ENCODE measurements around the gene RGS7. TPM values are rescaled to one million over a fixed set of nuclear protein-coding genes. Genes with fewer than 3 reads are reported as not detected.

The RGS7 gene
- total and polyA plus RNA-seq, 10 of the 15 experiments (the other 5 are each of a cell fraction or from before 2014, with no cell fraction given): not detected

DNA sequence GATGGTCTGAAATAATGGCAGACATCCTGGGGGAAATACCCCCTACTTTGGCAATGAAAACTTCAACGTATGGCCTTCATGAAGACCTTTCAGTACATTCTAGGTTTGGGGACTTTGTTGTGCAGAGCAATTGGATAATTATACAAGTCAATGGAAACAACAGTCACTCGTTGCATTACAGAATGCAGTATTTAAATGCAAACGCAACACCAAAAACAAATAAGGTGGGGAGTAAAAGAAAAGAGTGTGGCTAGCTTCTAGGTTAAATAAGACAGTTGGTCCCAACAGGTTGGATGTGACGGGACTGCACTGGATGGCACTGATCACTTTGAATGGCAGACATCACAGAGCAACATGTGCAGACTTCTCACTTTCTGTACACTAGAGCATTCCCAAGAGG lies 386.8 kb downstream of the RGS7 start:
- in situ Hi-C loops (cut with MboI): no loop called here
- no peak overlapping the region for H3K9ac ChIP-seq (ENCODE audit: control insufficient read depth, insufficient read depth, low read length)
- no peaks in the 10 kb centered on the region for H4K20me1 ChIP-seq (ENCODE audit: control insufficient read depth, insufficient read depth)
- BruUV-seq (replicated peaks): no TSS peak
- 23% methylated on average over 4 of the region's 4 CpGs for WGBS (ENCODE audit: insufficient coverage, insufficient replicate concordance, low lambda C conversion rate, missing lambda C conversion rate)
- CTCF ChIA-PET: no interaction called here
- SMC1A ChIA-PET (ENCODE audit: uncharacterized antibody, unreplicated experiment): interaction anchor here (1.0 kb wide), 1 partner anchor 9 kb away, joined by 3 read pairs; no protein-coding TSS in a partner anchor
- no peaks in the 10 kb centered on the region for H3K79me2 ChIP-seq (ENCODE audit: control insufficient read depth, insufficient read depth, low read length)
- no peak for DNase-seq (ENCODE audit: low read depth, low spot score)
- RAD21 ChIA-PET (ENCODE audit: unreplicated experiment): no interaction called here
- TF ChIP-seq ZNF274 (IDR thresholded peaks at IDR 0.05; ENCODE audit: insufficient read depth, insufficient read length): no peak
- no peak for TF ChIP-seq WRNIP1 (IDR thresholded peaks at IDR 0.05; ENCODE audit: borderline replicate concordance, low read depth, low read length)
- no peak for TF ChIP-seq SMC3 (IDR thresholded peaks at IDR 0.05; ENCODE audit: borderline replicate concordance, low read length)
- no peak overlapping the region for H2AFZ ChIP-seq (ENCODE audit: control insufficient read depth, low read depth, low read length)
- intact Hi-C loops (cut with micrococcal nuclease; ENCODE audit: unreplicated experiment): no loop called here
- H3K4me3 ChIP-seq: no peak overlapping the region
- no peaks in the 10 kb centered on the region for H3K4me1 ChIP-seq (ENCODE audit: control insufficient read depth, insufficient read depth, low read length)
- no peak overlapping the region for H3K4me2 ChIP-seq (ENCODE audit: control insufficient read depth, insufficient read depth)
- no peak for ATAC-seq
- no peaks in the 10 kb centered on the region for H3K36me3 ChIP-seq (ENCODE audit: control insufficient read depth in 2 of 2, insufficient read depth in 2 of 2, low read length in 1 of 2)
- no peaks in the 10 kb centered on the region for H3K27me3 ChIP-seq (replicated peaks in 1 of 2; ENCODE audit: control insufficient read depth in 2 of 2, insufficient read depth in 2 of 2, low read length in 1 of 2)
- no peak for FAIRE-seq
- POLR2A ChIA-PET: no interaction called here
- no peaks in the 10 kb centered on the region for H3K9me3 ChIP-seq (replicated peaks; ENCODE audit: control insufficient read depth, insufficient read depth, low read length)
- H3K27ac ChIP-seq (ENCODE audit: control insufficient read depth, insufficient read depth): no peak overlapping the region

DNA sequence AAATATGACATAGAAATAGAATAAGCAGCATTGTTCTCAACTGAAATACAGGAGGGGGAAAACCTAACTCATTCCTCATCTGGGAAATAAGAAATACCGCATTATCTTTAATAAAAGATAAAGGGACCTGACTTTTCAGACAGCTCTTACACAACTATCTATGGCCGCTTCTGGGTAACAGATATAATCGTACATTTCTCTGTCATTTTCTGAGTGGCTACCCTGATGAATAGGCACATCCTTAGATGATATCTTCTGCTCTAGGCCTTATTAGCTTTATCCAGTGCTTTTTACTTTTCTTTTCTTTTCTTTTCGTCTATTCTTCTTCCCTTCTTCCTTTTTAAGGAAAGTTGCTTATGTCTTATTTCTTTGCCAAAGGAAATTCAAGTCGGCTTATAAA lies 388.1 kb downstream of the RGS7 start:
- no peak for FAIRE-seq
- DNase-seq (ENCODE audit: low read depth, low spot score): no peak
- POLR2A ChIA-PET: no interaction called here
- RAD21 ChIA-PET (ENCODE audit: unreplicated experiment): no interaction called here
- H3K79me2 ChIP-seq (ENCODE audit: control insufficient read depth, insufficient read depth, low read length): no peaks in the 10 kb centered on the region
- no peaks in the 10 kb centered on the region for H3K9me3 ChIP-seq (replicated peaks; ENCODE audit: control insufficient read depth, insufficient read depth, low read length)
- no peaks in the 10 kb centered on the region for H4K20me1 ChIP-seq (ENCODE audit: control insufficient read depth, insufficient read depth)
- no peak overlapping the region for H3K9ac ChIP-seq (ENCODE audit: control insufficient read depth, insufficient read depth, low read length)
- no peaks in the 10 kb centered on the region for H3K36me3 ChIP-seq (ENCODE audit: control insufficient read depth in 2 of 2, insufficient read depth in 2 of 2, low read length in 1 of 2)
- WGBS (ENCODE audit: insufficient coverage, insufficient replicate concordance, low lambda C conversion rate, missing lambda C conversion rate): 17% methylated on average over 5 of the region's 5 CpGs
- CTCF ChIA-PET: interaction anchor here (1.1 kb wide), 1 partner anchor 19 kb away, joined by 3 read pairs; no protein-coding TSS in a partner anchor
- no peak for ATAC-seq
- H2AFZ ChIP-seq (ENCODE audit: control insufficient read depth, low read depth, low read length): no peak overlapping the region
- in situ Hi-C loops (cut with MboI): no loop called here
- TF ChIP-seq NBN (IDR thresholded peaks at IDR 0.05): no peak
- TF ChIP-seq, protein P1, sequence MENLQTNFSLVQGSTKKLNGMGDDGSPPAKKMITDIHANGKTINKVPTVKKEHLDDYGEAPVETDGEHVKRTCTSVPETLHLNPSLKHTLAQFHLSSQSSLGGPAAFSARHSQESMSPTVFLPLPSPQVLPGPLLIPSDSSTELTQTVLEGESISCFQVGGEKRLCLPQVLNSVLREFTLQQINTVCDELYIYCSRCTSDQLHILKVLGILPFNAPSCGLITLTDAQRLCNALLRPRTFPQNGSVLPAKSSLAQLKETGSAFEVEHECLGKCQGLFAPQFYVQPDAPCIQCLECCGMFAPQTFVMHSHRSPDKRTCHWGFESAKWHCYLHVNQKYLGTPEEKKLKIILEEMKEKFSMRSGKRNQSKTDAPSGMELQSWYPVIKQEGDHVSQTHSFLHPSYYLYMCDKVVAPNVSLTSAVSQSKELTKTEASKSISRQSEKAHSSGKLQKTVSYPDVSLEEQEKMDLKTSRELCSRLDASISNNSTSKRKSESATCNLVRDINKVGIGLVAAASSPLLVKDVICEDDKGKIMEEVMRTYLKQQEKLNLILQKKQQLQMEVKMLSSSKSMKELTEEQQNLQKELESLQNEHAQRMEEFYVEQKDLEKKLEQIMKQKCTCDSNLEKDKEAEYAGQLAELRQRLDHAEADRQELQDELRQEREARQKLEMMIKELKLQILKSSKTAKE (IDR thresholded peaks at IDR 0.05; ENCODE audit: low read depth, poor library complexity, severe bottlenecking): no peak
- no peak for TF ChIP-seq HDAC2 (IDR thresholded peaks at IDR 0.05)
- no peak for TF ChIP-seq MYC (IDR thresholded peaks at IDR 0.05; ENCODE audit: insufficient read depth, insufficient read length, insufficient replicate concordance, low read length, severe bottlenecking)
- no peak for TF ChIP-seq POU2F2 (IDR thresholded peaks at IDR 0.05; ENCODE audit: borderline replicate concordance, low read depth, low read length)
- TF ChIP-seq SMAD5 (IDR thresholded peaks at IDR 0.05; ENCODE audit: low read depth): no peak
- SMC1A ChIA-PET (ENCODE audit: uncharacterized antibody, unreplicated experiment): no interaction called here
- no peaks in the 10 kb centered on the region for H3K27me3 ChIP-seq (replicated peaks in 1 of 2; ENCODE audit: control insufficient read depth in 2 of 2, insufficient read depth in 2 of 2, low read length in 1 of 2)
- no peaks in the 10 kb centered on the region for H3K4me1 ChIP-seq (ENCODE audit: control insufficient read depth, insufficient read depth, low read length)
- H3K4me2 ChIP-seq (ENCODE audit: control insufficient read depth, insufficient read depth): no peak overlapping the region
- no peak overlapping the region for H3K27ac ChIP-seq (ENCODE audit: control insufficient read depth, insufficient read depth)
- no peak overlapping the region for H3K4me3 ChIP-seq
- BruUV-seq (replicated peaks): no TSS peak
- intact Hi-C loops (cut with micrococcal nuclease; ENCODE audit: unreplicated experiment): loop anchor here (5.0 kb wide), 1 partner anchor 518 kb away; no protein-coding TSS in a partner anchor

Data from GM12878 (cell line).